ENCODE data around the gene RGS6. TPM values are rescaled to one million over a fixed set of nuclear protein-coding genes. Genes with fewer than 3 reads are reported as not detected.

Gene RGS6
- total RNA-seq, 1 experiment from 2014 or later: not detected

DNA sequence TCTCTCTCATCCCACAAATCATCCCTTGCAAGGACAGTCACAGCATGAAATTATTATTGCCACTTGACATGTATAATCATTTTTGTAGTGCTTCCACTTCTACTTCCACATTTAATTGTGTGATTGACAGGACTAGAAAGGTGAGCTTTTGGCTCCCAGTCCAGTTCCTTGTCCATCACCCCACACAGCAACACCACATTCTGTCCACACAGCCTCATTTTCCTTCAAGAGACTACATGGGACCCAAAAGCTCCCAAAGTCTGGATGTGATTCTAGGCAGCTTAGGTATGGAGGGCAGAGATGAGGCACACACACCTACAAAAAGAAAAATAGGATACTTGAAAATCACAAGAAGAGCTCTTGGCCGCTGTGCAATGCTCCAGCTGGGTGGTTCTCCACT lies 595.4 kb downstream of the RGS6 start:
- H3K9me3 Mint-ChIP-seq (ENCODE audit: unreplicated experiment): no peaks in the 10 kb centered on the region
- BruUV-seq (replicated peaks): no TSS peak
- DNase-seq (ENCODE audit: unreplicated experiment): no peak
- TF ChIP-seq, protein P1, sequence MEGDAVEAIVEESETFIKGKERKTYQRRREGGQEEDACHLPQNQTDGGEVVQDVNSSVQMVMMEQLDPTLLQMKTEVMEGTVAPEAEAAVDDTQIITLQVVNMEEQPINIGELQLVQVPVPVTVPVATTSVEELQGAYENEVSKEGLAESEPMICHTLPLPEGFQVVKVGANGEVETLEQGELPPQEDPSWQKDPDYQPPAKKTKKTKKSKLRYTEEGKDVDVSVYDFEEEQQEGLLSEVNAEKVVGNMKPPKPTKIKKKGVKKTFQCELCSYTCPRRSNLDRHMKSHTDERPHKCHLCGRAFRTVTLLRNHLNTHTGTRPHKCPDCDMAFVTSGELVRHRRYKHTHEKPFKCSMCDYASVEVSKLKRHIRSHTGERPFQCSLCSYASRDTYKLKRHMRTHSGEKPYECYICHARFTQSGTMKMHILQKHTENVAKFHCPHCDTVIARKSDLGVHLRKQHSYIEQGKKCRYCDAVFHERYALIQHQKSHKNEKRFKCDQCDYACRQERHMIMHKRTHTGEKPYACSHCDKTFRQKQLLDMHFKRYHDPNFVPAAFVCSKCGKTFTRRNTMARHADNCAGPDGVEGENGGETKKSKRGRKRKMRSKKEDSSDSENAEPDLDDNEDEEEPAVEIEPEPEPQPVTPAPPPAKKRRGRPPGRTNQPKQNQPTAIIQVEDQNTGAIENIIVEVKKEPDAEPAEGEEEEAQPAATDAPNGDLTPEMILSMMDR (IDR thresholded peaks at IDR 0.05; ENCODE audit: unreplicated experiment): no peak
- intact Hi-C loops (cut with micrococcal nuclease): no loop called here
- peaks cover 12% of the 10 kb centered on the region for H3K4me1 Mint-ChIP-seq (ENCODE audit: insufficient read depth, unreplicated experiment)
- H3K27ac Mint-ChIP-seq (ENCODE audit: low read depth, unreplicated experiment): no peak overlapping the region
- no peaks in the 10 kb centered on the region for H3K36me3 Mint-ChIP-seq (ENCODE audit: insufficient read depth, unreplicated experiment)
- CTCF ChIA-PET: interaction anchor here (0.8 to 5.0 kb wide), 4 partner anchors 12 to 421 kb away, joined by 3 to 52 read pairs (median 5); no protein-coding TSS in a partner anchor
- POLR2A ChIA-PET: no interaction called here
- no peaks in the 10 kb centered on the region for H3K27me3 Mint-ChIP-seq (ENCODE audit: insufficient read depth, unreplicated experiment)
- no peak overlapping the region for H3K4me3 Mint-ChIP-seq (ENCODE audit: unreplicated experiment)

DNA sequence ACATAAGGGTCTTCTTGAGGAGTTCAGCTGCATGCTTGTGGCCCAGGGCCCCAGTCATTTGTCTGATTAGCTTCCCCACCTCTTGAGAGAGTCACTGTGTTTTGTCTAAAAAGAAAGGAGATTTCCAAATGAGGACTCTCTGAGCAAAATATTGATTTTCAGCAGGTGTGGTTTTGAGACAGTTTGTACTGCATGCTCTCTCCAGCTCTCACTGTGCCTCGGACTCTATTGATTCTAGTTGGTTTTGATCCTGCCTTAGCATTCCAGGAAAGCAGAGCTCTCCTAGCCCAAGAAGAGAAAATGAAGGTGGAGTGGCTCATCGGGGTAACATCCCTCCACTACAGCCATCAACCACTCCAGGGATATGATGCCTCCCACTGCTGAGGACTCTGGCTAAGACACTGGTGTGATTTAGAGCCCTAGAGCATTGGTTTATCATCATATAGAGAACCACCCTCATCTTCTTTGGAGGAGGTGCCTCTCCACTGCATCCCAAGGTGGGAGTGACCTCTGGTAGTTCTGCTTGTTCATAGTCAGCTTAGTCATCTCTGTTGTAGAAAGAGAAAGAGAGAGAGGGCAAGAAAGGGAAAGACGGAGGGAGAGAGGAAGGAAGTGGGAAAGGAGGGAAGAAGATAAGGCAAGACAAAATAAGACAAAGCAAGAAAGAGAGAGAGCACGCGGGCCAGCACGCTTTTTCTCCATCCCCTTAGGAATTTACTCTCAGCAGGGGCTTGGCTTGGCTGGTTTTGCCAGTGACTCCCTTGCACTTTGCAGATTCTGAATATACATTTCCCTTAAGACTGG lies 596.0 kb downstream of the RGS6 start:
- TF ChIP-seq, protein P1 (IDR thresholded peaks at IDR 0.05; ENCODE audit: unreplicated experiment): no peak
- Mint-ChIP-seq H3K4me3 (ENCODE audit: unreplicated experiment) (no peak overlapping the region), H3K27ac (ENCODE audit: low read depth, unreplicated experiment) (no peak overlapping the region), H3K36me3 (ENCODE audit: insufficient read depth, unreplicated experiment) (no peaks in the 10 kb centered on the region), H3K4me1 (ENCODE audit: insufficient read depth, unreplicated experiment) (peaks cover 12% of the 10 kb centered on the region), H3K27me3 (ENCODE audit: insufficient read depth, unreplicated experiment) (no peaks in the 10 kb centered on the region), H3K9me3 (ENCODE audit: unreplicated experiment) (peaks cover 1% of the 10 kb centered on the region)
- no TSS peak for BruUV-seq (replicated peaks)
- DNase-seq (ENCODE audit: unreplicated experiment): no peak
- ChIA-PET CTCF (interaction anchor here (0.7 to 5.0 kb wide), 4 partner anchors 13 to 1420 kb away, joined by 3 to 52 read pairs (median 5); no protein-coding TSS in a partner anchor), POLR2A (no interaction called here)
- intact Hi-C loops (cut with micrococcal nuclease): no loop called here

DNA sequence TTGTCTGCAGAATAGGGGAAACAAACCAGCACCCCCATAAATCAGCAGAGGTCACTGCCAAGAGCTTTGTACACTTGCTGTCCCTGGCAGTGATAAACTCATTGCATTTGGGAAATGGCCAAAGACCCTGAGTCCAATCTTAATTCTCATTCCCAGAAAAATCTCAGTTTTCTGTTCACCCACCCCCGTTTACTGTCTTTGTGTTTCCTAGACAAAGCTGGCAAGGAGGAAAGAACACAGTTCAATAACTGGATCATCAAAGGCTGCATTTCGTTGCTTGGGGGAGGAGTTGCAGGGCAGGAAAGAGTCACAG lies 596.6 kb downstream of the RGS6 start:
- CTCF ChIA-PET: interaction anchor here (0.7 to 5.0 kb wide), 2 partner anchors 13 to 1421 kb away, joined by 3 to 52 read pairs; no protein-coding TSS in a partner anchor
- Mint-ChIP-seq H3K4me1 (ENCODE audit: insufficient read depth, unreplicated experiment) (peaks cover 12% of the 10 kb centered on the region), H3K27me3 (ENCODE audit: insufficient read depth, unreplicated experiment) (no peaks in the 10 kb centered on the region), H3K27ac (ENCODE audit: low read depth, unreplicated experiment) (no peak overlapping the region), H3K9me3 (ENCODE audit: unreplicated experiment) (peaks cover 7% of the 10 kb centered on the region), H3K36me3 (ENCODE audit: insufficient read depth, unreplicated experiment) (no peaks in the 10 kb centered on the region), H3K4me3 (ENCODE audit: unreplicated experiment) (no peak overlapping the region)
- TF ChIP-seq, protein P1 (IDR thresholded peaks at IDR 0.05; ENCODE audit: unreplicated experiment): no peak
- POLR2A ChIA-PET: no interaction called here
- BruUV-seq (replicated peaks): no TSS peak
- DNase-seq (ENCODE audit: unreplicated experiment): no peak
- intact Hi-C loops (cut with micrococcal nuclease): no loop called here

DNA sequence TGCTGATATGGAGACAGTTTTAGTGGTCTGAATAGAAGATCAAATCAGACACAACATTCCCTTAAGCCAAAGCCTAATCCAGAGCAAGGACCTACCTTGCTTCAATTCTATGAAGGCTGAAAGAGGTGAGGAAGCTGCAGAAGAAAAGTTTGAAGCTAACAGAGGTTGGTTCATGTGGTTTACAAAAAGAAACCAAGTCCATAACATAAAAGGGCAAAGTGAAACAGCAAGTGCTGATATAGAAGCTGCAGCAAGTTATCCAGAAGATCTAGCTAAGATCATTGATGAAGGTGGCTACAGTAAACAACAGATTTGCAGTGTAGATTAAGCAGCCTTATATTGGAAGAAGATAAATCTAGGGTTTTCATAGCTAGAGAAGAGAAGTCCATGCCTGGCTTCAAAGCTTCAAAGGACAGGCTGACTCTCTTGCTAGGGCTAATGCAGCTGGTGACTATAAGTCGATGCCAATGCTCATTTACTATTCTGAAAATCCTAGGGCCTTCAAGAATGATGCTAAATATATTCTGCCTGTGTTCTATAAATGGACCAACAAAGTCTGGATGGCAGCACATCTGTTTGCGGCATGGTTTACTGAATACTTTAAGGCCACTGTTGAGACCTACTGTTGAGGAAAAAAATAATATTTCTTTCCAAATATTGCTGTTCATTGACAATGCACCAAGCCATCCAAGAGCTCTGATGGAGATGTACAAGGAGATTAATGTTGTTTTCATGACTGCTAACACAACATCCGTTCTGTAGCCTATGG lies 600.6 kb downstream of the RGS6 start:
- BruUV-seq (replicated peaks): no TSS peak
- Mint-ChIP-seq H3K9me3 (ENCODE audit: unreplicated experiment) (peaks cover 17% of the 10 kb centered on the region), H3K27ac (ENCODE audit: low read depth, unreplicated experiment) (no peak overlapping the region), H3K4me3 (ENCODE audit: unreplicated experiment) (no peak overlapping the region), H3K36me3 (ENCODE audit: insufficient read depth, unreplicated experiment) (no peaks in the 10 kb centered on the region), H3K27me3 (ENCODE audit: insufficient read depth, unreplicated experiment) (no peaks in the 10 kb centered on the region), H3K4me1 (ENCODE audit: insufficient read depth, unreplicated experiment) (peaks cover 12% of the 10 kb centered on the region)
- CTCF ChIA-PET: interaction anchor here (0.6 to 1.6 kb wide), 4 partner anchors 13 to 516 kb away, joined by 3 to 12 read pairs (median 3); no protein-coding TSS in a partner anchor
- POLR2A ChIA-PET: interaction anchor here (0.7 to 2.2 kb wide), 5 partner anchors 10 to 381 kb away, joined by 3 to 4 read pairs (median 3); no protein-coding TSS in a partner anchor
- TF ChIP-seq, protein P1 (IDR thresholded peaks at IDR 0.05; ENCODE audit: unreplicated experiment): no peak
- no peak for DNase-seq (ENCODE audit: unreplicated experiment)
- intact Hi-C loops (cut with micrococcal nuclease): no loop called here

Data from MCF 10A (cell line).